ENCODE measurements around the gene SLC50A1. TPM values are rescaled to one million over a fixed set of nuclear protein-coding genes. Genes with fewer than 3 reads are reported as not detected.

Gene SLC50A1
- polyA plus RNA-seq, 1 experiment: 47.4 TPM

GRCh38 chr1:155107309-155108264 is 28.1 kb upstream of the SLC50A1 start:
- ChIA-PET CTCF (interaction anchor here (0.8 to 3.6 kb wide), 5 partner anchors 16 to 65 kb away, joined by 3 to 19 read pairs (median 7); partner anchors contain the start of gene KRTCAP2), POLR2A (no interaction called here)
- Histone ChIP-seq H3K27me3 (ENCODE audit: control insufficient read depth, insufficient read depth, low read length) (peaks cover 13% of the 10 kb centered on the region), H3K4me3 (ENCODE audit: low read depth, low read length) (no peak overlapping the region), H3K36me3 (ENCODE audit: control insufficient read depth, insufficient read depth, low read length) (no peaks in the 10 kb centered on the region)
- DNase-seq (ENCODE audit: low read depth): no peak
- TF ChIP-seq, protein P1, sequence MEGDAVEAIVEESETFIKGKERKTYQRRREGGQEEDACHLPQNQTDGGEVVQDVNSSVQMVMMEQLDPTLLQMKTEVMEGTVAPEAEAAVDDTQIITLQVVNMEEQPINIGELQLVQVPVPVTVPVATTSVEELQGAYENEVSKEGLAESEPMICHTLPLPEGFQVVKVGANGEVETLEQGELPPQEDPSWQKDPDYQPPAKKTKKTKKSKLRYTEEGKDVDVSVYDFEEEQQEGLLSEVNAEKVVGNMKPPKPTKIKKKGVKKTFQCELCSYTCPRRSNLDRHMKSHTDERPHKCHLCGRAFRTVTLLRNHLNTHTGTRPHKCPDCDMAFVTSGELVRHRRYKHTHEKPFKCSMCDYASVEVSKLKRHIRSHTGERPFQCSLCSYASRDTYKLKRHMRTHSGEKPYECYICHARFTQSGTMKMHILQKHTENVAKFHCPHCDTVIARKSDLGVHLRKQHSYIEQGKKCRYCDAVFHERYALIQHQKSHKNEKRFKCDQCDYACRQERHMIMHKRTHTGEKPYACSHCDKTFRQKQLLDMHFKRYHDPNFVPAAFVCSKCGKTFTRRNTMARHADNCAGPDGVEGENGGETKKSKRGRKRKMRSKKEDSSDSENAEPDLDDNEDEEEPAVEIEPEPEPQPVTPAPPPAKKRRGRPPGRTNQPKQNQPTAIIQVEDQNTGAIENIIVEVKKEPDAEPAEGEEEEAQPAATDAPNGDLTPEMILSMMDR (IDR thresholded peaks at IDR 0.05; ENCODE audit: insufficient read depth, low read depth, low read length): no peak

DNA sequence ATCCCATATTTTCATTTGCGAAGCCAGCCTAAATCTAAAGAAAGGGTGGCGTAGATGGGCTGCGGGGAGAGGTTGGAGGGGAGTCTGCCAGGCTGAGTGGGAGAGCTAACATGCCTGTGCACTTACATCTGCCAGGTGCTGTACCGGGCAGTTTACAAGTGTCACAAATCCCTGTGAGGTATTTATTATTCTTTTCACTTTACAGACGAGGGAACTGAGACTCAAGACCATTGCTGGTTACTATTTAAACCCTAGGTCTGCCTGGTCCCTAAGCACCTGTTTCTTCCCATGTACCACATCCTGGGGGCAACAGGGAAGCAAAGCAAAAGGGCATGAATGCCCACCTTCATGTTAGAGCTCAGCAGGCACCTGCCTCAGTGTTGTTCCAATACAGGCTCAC is 27.4 kb upstream of the SLC50A1 start:
- TF ChIP-seq, protein P1 (IDR thresholded peaks at IDR 0.05; ENCODE audit: insufficient read depth, low read depth, low read length): no peak

GRCh38 chr1:155110381-155110780 is 25.3 kb upstream of the SLC50A1 start:
- TF ChIP-seq, protein P1 (IDR thresholded peaks at IDR 0.05; ENCODE audit: insufficient read depth, low read depth, low read length): no peak
- H3K36me3 ChIP-seq (ENCODE audit: control insufficient read depth, insufficient read depth, low read length): no peaks in the 10 kb centered on the region
- no peak for DNase-seq (ENCODE audit: low read depth)
- H3K4me3 ChIP-seq (ENCODE audit: low read depth, low read length): no peak overlapping the region
- POLR2A ChIA-PET: no interaction called here
- CTCF ChIA-PET: interaction anchor here (1.0 to 2.2 kb wide), 2 partner anchors 19 to 25 kb away, joined by 4 to 7 read pairs; no protein-coding TSS in a partner anchor
- H3K27me3 ChIP-seq (ENCODE audit: control insufficient read depth, insufficient read depth, low read length): peaks cover 13% of the 10 kb centered on the region

More for the DNA sequence above, 27.4 kb upstream of the SLC50A1 start:
- POLR2A ChIA-PET: no interaction called here
- Histone ChIP-seq H3K36me3 (ENCODE audit: control insufficient read depth, insufficient read depth, low read length) (no peaks in the 10 kb centered on the region), H3K4me3 (ENCODE audit: low read depth, low read length) (no peak overlapping the region), H3K27me3 (ENCODE audit: control insufficient read depth, insufficient read depth, low read length) (peaks cover 13% of the 10 kb centered on the region)
- CTCF ChIA-PET: interaction anchor here (2.1 kb wide), 1 partner anchor 17 kb away, joined by 7 read pairs; no protein-coding TSS in a partner anchor
- no peak for DNase-seq (ENCODE audit: low read depth)

DNA sequence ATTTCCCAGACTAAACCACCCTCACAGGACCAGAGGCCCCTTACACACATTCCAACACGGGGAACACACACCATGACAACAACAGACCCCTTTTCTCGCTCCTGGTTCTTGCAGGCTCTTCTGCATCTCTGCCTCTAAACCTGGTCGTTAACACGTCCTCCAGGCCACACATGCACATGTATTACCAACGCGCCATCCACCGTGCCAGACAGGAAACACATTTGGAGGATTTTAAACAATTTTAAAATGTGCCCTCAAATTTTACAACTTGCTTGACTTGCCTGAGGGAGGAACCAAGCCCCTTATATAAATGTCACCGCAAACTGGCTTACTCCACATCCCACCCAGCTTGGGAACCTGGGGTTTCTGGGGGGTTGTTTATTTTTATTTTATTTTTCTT is 24.8 kb upstream of the SLC50A1 start:
- TF ChIP-seq, protein P1 (IDR thresholded peaks at IDR 0.05; ENCODE audit: insufficient read depth, low read depth, low read length): no peak
- no peak for DNase-seq (ENCODE audit: low read depth)
- ChIA-PET POLR2A (no interaction called here), CTCF (interaction anchor here (1.0 to 2.2 kb wide), 2 partner anchors 19 to 26 kb away, joined by 4 to 7 read pairs; no protein-coding TSS in a partner anchor)
- Histone ChIP-seq H3K27me3 (ENCODE audit: control insufficient read depth, insufficient read depth, low read length) (peaks cover 11% of the 10 kb centered on the region), H3K36me3 (ENCODE audit: control insufficient read depth, insufficient read depth, low read length) (no peaks in the 10 kb centered on the region), H3K4me3 (ENCODE audit: low read depth, low read length) (no peak overlapping the region)

DNA sequence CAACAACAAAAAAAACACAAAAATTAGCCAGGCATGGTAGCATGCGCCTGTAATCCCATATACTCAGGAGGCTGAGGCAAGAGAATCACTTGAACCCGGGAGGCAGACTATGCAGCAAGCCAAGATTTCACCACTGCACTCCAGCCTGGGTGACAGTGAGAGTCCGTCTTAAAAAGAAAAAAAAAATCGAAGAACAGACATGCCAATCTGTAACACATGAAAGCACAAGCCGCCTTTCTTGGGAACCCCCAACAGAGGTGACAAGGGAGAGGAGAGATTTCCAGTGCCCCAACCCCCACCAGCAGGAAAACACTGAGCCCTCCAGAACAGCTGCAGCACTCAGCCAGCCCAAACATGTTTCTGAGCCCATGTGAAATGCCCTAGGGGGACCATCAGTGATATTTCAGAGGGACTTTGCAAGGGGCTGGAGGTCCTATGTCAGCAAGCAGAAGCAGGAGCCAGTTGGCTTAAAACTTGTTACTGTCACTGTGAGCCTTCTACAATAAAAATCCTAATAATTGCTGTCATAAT is 22.1 kb upstream of the SLC50A1 start:
- TF ChIP-seq, protein P1 (IDR thresholded peaks at IDR 0.05; ENCODE audit: insufficient read depth, low read depth, low read length): no peak
- no peak for DNase-seq (ENCODE audit: low read depth)
- H3K36me3 ChIP-seq (ENCODE audit: control insufficient read depth, insufficient read depth, low read length): no peaks in the 10 kb centered on the region
- CTCF ChIA-PET: no interaction called here
- peaks cover 12% of the 10 kb centered on the region for H3K27me3 ChIP-seq (ENCODE audit: control insufficient read depth, insufficient read depth, low read length)
- POLR2A ChIA-PET: no interaction called here
- no peak overlapping the region for H3K4me3 ChIP-seq (ENCODE audit: low read depth, low read length)

Data from BJ (cell line).